RPMI7951 (cell line): ENCODE data around the gene KCNMA1. TPM values are rescaled to one million over a fixed set of nuclear protein-coding genes. Genes with fewer than 3 reads are reported as not detected.

ENCODE experiments used
- DNase-seq: peaks from one replicate; pipeline ENCODE4 v3.0.0-alpha.2; 2012; ENCODE audit warnings: low read depth
- total RNA-seq: library from RNA; depleted of rRNA; stranded (reverse); fragments of >200 nt; shearing (Covaris generic); gene quantifications from 2 replicates; pipeline ENCODE4 v1.2.3, GENCODE V29; 2014

Gene KCNMA1
- total RNA-seq, 1 experiment from 2014 or later, result 47.7 TPM

- no peak for DNase-seq
Observed at GRCh38 chr10:76906256-76906655, 731.4 kb downstream of the KCNMA1 start.

DNA sequence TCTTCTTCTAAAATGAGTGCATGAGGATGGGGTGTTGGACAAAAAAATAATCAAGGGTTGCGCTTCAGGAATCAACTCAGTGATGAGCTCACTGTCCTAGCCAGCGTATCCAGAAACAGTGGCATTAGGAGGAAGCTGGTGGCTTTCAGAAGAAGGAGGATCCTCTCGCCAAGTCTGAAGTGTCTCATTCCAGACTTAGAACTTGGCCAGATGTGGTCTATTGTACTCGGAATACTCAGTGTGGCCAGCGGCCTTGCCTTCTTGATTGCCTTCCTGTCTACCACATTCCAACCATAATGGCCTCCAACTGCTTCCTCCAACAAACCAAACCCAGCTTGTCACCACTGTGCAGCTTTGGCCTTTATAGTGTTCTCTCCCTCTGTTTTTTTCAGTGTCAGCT, 732.4 kb downstream of the KCNMA1 start:
- no peak for DNase-seq

- no peak for DNase-seq
Observed at GRCh38 chr10:76903387-76903945, 734.1 kb downstream of the KCNMA1 start.

DNA sequence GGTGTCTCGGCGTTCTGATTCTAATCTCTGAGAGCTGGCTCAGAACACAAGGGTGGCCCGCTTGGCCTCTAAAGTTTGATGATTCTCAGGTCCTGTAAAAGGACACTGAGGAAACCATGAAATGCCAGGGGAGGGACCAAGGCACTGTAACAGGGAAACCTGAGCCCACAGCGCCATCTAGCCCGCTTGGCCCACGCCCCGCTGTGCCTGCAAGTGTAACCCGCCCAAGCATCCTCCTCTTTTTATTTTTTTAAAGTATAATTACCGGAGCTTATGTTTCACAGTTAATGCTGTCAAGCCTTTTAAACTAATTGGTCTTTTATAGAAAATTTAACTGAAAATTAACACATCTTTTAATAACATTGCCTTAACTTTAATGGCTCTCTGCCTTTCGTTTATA, 734.7 kb downstream of the KCNMA1 start:
- peak; percentile 6 for DNase-seq

GRCh38 chr10:76901701-76902100, 735.9 kb downstream of the KCNMA1 start:
- DNase-seq, result no peak

DNA sequence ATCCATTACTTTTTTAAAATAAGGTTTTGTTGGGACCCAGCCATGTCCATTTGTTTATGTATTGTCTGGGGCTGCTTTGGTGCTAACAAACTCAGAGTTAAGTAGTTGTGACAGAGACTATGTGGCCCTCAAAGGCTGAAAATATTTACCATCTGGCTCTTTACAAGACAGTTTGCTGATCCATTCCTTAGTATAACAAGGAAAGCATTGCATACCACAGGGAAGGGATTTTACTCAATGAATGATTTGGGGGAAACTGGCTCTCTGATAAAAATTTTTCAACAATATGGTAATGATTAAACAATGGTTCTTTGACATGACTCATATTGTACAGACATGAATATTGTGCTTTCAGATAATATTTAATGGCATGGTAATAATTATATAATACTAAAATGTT, 738.1 kb downstream of the KCNMA1 start:
- no peak for DNase-seq

DNA sequence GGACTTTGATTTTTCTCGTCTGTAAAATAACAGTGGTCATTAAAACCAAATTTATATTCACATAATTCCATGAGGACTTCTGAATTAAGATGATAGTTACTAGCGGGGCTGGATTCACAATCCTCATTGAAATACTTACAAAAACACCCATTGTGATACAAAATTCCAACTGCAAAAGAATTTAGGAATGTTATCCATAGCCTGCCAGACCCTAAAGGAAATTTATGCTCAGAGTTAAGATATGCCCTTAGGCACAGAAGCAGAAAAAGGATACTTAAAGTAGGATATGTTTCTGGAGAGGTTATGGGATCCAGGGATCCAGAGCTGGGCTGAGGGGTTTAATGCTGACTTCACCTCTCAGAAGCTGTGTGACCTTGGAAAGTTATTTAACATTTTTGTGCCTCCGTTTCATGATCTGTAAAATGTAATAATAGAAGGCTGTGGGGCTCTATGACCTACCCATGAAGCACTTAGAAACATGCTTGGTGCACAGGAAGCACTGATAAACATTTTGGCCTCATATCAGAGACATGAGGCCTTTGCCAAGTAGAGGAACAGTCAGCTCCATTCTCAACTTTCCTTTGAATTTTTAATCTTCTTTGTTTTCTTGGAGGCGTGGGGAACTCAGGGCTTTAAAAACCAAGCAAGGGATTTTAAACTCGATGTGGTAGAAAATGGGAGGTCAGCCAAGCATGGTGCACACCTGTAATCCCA, 744.7 kb downstream of the KCNMA1 start:
- DNase-seq, result peak; percentile 29

DNA sequence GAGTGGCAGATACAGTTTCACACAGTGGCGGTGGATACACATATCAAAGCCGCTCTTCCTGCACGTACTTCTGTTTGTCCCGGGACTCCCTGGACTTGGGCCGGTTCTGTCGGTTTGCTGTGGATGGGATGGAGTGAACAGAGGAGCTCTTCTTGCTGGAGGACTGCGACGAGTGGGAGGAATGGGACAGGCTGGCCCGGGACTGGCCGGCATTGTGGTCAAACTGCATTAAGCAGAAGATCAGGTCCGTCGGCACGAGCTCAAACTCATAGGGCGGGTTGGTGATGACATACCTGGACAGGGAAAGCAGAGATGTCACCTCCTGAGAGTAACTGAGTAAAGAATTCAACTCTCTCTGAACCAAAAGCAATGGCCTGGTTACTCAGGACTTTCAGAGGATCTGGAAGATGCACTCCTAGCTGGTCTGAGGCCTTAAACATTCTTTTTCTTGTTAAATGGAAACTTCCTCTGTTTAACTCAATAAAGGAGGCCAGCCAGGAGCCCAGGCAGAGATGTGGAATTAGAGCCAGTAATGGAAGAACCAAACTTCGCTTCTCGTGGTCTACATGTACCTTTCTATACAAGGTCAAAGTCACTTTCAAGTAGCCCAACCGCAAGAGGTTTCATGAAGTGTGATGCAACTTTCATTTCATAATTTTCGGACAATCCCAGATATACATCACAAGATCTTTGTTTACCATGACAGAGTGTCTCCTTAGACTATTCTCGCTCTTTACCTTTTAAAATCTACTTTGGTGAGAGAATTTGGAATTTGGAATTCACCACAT, 750.2 kb downstream of the KCNMA1 start:
- no peak for DNase-seq

- DNase-seq, result no peak
Observed at GRCh38 chr10:76885816-76886215, 751.8 kb downstream of the KCNMA1 start.

- DNase-seq, result no peak
Observed at GRCh38 chr10:76884673-76885275, 752.8 kb downstream of the KCNMA1 start.

DNA sequence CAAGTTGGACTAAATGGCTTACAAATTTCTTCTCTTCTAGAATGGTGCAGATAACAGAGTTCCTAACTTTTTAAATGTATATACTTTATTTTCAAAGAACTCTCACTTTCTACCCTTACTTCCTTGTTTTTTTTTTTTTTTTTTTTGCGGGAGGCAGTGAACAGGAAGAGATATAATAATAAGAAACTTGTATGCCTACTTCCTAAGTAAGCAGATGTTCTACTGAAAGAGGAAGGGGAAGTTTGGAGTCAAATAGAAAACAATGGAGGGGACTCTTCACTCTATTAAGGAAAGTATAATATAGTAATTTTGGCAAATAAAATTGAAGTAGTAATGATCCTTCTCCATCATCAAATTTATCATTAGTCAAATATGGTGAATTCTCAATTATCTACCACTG, 754.0 kb downstream of the KCNMA1 start:
- no peak for DNase-seq

DNA sequence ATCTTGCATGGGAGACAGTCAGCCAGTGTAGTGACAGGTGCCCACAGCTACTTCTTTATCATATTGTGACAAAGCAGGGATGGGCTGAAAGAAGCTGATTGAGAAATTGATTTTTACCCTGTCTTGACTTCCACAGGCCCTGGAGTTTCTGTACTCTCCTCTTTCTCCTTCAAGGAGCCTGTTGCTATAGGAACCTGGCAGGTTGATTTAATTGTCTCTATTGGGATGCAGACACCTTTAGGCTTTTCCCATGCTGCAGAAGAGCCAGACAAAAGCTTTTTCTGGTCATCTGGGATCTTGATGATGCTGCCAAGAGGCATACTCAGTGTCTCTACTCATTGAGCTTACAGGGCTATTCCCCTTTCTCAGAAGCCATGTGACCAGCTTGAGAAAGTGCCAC, 754.8 kb downstream of the KCNMA1 start:
- DNase-seq, result no peak

DNA sequence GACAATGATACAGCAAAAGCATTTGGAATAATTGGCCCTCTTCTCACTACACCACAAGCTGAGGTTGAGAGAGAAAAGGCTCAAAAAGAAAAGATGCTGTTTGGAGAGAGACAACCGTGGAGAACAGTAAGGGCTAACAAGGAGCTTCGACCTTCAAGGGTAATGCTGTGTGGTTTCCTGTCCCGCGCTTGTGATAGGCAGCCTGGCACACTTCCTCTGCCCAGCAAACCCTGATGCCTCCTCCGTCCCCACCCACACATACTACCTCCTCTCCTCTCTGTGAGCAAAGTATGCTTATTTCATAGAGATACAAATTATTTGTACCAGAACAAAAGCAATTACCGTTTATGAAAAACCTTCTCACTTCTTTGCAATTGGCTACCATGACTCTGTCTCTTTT, 755.4 kb downstream of the KCNMA1 start:
- no peak for DNase-seq

- peak; percentile 43 for DNase-seq
Observed at GRCh38 chr10:76881477-76882220, 756.0 kb downstream of the KCNMA1 start.

GRCh38 chr10:76880931-76881330, 756.7 kb downstream of the KCNMA1 start:
- DNase-seq, result no peak

GRCh38 chr10:76879116-76879913, 758.3 kb downstream of the KCNMA1 start:
- DNase-seq, result no peak

DNA sequence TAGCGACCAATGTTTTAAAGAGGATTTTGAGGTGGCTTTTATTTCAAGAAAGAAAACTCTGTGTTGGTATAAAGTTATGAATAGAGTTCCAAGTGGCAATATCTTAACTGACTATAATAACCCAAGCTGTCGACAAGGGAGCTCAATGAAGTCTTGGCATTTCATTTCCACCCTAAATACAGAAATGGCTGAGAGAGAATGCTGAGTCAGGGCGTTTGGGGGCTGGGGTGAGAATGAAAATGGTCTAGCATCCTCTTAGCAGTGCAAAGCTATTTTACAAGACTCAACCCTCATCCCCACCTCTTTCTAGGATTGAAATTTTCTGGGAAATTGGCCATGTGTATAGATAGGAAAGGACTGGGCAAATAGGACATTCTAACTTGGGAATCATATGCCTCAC, 759.1 kb downstream of the KCNMA1 start:
- no peak for DNase-seq

DNA sequence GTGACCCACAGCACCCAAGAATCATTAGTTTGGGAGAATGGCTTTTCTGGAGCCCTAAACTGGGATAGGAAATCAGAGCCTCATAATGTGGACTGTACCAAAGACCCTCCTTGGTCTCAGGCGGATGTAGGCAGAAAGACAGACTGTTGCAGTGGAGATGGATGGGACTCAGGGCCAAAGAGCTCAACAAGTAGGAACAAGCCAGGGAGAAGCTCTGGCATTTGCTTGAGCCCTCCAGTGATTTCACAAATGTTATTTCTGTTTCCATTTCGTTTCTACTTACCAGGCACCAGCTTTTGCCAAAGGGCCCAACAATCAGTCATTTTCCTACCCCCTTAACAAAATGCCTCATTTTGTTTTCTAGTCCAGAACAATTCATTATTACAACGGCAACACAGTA, 762.7 kb downstream of the KCNMA1 start:
- no peak for DNase-seq

- DNase-seq, result peak; percentile 25
Observed at GRCh38 chr10:76874176-76874575, 763.4 kb downstream of the KCNMA1 start.

DNA sequence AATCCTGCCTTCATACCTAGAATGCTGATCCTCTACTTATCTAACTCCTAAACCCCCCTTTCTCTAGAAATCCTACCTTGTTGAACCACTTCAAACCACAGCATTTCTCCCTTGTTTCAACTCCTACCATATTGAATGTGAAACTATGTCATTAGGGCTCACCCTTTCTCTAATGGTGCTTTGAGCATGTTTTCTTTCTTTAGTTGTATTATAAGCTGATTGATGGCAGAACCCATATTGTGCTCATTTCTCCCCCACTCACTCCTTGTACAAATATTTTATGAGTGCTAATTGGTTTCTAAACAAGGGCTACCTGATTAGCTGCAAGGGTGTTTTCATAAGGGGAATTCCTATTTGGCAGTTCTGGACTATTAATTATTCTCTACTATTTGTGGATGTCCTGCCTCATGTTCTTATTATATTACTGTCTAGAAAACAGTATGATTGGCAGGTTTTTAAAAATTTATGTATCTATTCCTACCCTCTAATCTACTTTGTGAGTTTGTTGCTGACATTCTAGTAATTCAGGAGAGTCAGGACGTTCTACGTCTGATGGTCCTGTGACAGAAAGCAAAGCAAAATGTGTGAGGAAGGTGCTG, 765.8 kb downstream of the KCNMA1 start:
- no peak for DNase-seq

DNA sequence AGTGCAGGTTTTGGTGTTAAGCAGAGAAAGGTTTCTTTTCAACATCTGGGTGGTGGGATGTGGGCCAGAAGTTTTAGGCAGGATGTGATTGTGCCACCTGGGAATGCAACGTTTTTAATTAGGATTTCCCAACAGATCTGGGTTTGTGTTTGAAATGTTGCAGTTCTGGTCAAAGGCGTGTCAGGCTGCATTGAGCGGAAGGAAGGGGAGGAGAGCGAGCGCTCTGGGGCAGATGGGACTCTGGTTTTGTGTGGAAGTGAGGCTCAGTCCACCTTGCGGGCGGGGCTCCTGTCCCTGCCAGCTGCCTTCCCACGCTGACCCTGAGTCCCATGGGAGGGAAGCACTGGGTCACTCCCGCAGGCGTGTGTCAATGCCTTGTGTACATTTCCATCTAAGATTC, 767.7 kb downstream of the KCNMA1 start:
- peak; percentile 56 for DNase-seq
